NCI-H748 treated with DMSO at 0.1 percent for 48 hours (cell line): Measurements from ENCODE around the gene NABP2.

Experiments
- DNase-seq: peaks from one replicate; lab custom pipeline; 2025; lab: John Stamatoyannopoulos, UW

NABP2 gene

GRCh38 chr12:56278905-56279304 is 54.8 kb downstream of the NABP2 start:
- DNase-seq: no peak
